ENCODE data around the gene CLDN10.

Gene CLDN10

GRCh38 chr13:95596701-95597100, 44.2 kb downstream of the CLDN10 start:
- in situ Hi-C loops (cut with HindIII; ENCODE audit: low sequenced_read_pairs) = no loop called here

- in situ Hi-C loops (cut with HindIII; ENCODE audit: low sequenced_read_pairs) = no loop called here
Measured at GRCh38 chr13:95601216-95601615, 48.7 kb downstream of the CLDN10 start.

- in situ Hi-C loops (cut with HindIII; ENCODE audit: low sequenced_read_pairs) = no loop called here
Measured at GRCh38 chr13:95601906-95602305, 49.4 kb downstream of the CLDN10 start.

- in situ Hi-C loops (cut with HindIII; ENCODE audit: low sequenced_read_pairs) = no loop called here
Measured at GRCh38 chr13:95603887-95604555, 51.5 kb downstream of the CLDN10 start.

GRCh38 chr13:95604556-95604915, 52.0 kb downstream of the CLDN10 start:
- in situ Hi-C loops (cut with HindIII; ENCODE audit: low sequenced_read_pairs) = no loop called here

DNA sequence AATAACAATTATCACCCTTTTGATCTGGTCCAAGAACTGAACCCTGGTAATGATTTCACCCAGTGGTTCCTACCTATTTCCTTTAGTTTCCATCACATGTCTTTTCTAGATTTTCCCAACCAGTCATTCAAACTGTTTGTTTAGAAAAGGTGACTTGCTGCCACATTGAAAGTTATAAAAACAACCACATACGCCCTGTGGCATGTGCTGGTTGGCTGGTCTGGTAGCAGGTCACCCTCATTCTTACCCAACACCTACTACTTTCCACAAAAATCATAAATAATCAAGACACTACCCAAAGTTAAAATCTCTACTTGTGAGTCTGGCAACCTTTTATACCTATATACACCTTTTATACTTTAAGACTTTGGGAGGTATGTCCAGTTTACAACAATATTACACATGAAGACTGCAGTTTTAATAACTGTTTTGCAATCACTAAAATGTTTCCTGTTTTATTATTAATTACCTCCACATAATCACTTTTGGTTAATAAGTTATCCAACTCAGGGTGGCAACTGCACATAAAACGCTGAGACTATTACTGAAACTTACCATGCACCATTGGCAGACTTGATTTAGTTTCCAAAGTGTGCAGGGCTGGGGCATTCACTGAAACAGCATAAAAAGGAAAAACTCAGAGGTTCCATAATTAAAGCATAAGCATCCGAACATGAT, 53.1 kb downstream of the CLDN10 start:
- in situ Hi-C loops (cut with HindIII; ENCODE audit: low sequenced_read_pairs) = no loop called here

- in situ Hi-C loops (cut with HindIII; ENCODE audit: low sequenced_read_pairs) = no loop called here
Measured at GRCh38 chr13:95607366-95607765, 54.8 kb downstream of the CLDN10 start.

GRCh38 chr13:95608640-95609323, 56.3 kb downstream of the CLDN10 start:
- in situ Hi-C loops (cut with HindIII; ENCODE audit: low sequenced_read_pairs) = no loop called here

GRCh38 chr13:95614641-95615245, 62.2 kb downstream of the CLDN10 start:
- in situ Hi-C loops (cut with HindIII; ENCODE audit: low sequenced_read_pairs) = no loop called here

DNA sequence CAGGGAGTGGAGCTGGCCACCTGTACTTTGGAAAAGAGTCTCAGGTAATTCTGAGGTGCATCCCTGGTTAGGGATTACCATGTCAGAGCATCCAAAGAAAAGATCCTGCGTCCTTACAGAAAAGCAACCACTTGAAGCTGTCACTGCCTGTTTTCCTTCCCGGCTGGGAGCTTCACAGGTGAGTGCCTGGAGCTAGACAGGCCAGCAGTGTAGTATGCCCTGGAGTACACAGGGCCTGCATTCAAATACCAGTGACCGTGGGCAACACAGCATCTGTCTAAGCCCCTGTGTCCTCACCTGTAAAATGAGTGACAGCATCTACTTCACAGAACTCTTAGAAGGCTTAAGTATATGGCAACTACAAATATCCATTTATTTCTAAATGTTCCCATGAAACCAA, 63.0 kb downstream of the CLDN10 start:
- in situ Hi-C loops (cut with HindIII; ENCODE audit: low sequenced_read_pairs) = no loop called here

DNA sequence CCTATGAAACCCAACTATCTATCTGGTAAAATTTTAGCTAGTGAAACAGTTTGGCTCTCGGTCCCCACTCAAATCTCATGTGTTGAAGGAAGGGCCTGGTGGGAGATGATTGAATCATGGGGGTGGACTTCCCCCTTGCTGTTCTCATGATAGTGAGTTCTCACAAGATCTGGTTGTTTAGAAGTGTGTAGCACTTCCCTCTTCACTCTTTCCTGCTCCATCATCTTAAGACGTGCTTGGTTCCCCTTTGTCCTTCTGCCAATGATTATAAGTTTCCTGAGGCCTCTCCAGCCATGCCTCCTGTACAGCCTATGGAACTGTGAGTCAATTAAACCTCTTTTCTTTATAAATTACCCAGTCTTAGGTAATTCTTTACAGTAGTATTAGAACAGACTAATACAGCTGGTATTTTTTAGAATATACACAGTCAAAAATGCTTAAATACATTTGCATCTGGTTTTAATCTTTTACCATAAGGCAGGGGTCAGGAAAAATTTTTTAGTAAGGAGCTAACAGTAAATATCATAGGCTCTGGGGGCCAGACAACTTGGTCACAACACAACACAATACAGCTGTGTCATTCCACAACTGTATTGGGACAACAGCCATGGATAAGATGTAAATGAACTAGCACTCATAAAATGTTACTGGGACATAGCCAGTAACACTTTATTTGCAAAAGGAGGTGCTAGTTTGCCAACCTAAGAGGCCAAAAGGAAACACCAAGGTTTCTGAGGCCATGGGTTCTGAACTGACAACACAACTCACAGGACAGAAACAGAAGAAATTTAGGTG, 67.7 kb downstream of the CLDN10 start:
- in situ Hi-C loops (cut with HindIII; ENCODE audit: low sequenced_read_pairs) = no loop called here

DNA sequence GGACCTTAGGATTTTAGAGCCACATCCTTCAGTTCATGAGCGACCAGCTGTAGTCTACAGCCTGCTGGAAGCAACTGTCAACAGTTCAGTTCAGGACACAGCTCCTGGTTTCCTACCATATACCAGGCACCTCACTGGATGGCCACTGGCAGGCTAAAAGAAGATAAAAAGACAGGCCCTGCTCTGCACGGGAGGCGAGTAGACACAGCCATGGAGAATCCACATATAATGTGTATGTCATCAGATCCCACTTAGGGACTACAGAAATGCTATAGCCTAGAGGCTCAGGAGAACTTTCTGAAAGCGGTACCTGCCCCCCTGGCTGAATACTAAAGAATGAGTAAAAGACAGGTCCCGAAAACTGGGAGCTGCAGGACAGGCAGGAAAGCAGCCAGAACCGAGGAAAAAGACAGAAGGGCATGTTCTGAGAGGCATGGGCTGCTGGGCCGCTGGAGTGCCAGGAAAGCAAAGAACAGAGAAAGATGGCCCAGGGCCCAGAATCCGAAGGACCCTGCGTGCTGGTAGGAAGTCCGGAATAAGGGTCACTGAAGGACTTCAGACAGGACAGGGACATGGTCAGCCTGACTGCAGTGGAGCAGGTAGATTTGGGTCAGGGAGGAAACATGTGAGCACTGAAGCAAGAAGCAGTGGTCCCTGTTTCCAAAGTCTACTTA, 68.4 kb downstream of the CLDN10 start:
- in situ Hi-C loops (cut with HindIII; ENCODE audit: low sequenced_read_pairs) = no loop called here

- in situ Hi-C loops (cut with HindIII; ENCODE audit: low sequenced_read_pairs) = no loop called here
Measured at GRCh38 chr13:95623141-95623540, 70.6 kb downstream of the CLDN10 start.

GRCh38 chr13:95624020-95624419, 71.5 kb downstream of the CLDN10 start:
- in situ Hi-C loops (cut with HindIII; ENCODE audit: low sequenced_read_pairs) = no loop called here

- in situ Hi-C loops (cut with HindIII; ENCODE audit: low sequenced_read_pairs) = no loop called here
Measured at GRCh38 chr13:95626768-95627167, 74.2 kb downstream of the CLDN10 start.

- in situ Hi-C loops (cut with HindIII; ENCODE audit: low sequenced_read_pairs) = no loop called here
Measured at GRCh38 chr13:95627590-95627989, 75.1 kb downstream of the CLDN10 start.

DNA sequence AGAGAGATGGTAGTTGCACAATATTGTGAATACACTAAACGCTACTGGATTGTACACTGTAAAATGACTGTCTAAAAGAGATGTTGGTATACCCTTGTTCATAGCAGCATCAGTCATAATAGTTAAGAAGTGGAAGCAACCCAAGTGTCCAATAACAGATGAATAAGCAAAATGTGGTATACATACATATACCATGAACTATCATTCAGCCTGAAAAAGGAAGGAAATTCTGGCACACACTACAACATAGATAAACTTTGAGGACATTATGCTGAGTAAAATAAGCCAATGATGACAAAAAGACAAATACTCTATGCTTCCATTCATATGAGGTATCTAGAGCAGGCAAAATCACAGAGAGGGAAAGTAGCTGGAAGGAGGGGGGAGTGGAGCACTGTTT, 76.0 kb downstream of the CLDN10 start:
- in situ Hi-C loops (cut with HindIII; ENCODE audit: low sequenced_read_pairs) = no loop called here

DNA sequence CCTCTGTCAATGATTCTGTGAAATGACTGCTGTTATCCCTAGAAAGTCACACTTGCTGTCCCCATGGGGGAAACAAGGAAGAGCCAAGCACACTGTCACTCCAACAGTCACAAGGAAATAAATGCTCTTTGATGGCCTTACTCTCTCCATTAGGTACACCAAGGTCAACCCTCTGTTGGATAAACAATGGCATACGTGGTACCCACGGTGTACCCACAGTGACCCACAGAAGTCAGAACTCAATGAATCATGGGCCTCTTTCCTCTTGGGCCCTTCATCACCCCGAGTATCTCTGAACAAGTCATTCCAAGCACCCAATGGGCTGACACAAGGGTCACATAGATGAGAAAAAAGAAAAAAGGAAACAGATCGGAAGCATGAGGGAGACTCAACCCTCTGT, 76.6 kb downstream of the CLDN10 start:
- in situ Hi-C loops (cut with HindIII; ENCODE audit: low sequenced_read_pairs) = no loop called here

Measured in DLD1 (cell line).